Trophoblast cell (in vitro differentiated cells and primary cell): ENCODE results near the gene INPP5D.

Experiments used
- DNase-seq, 2 donors: peaks; one replicate each; pipeline ENCODE4 v3.0.0-alpha.2; 2016
- H2AFZ ChIP-seq: 2 replicates; pipeline ENCODE4 v1.6.1; 2013; ENCODE audit warnings: low read length, moderate library complexity, mild to moderate bottlenecking; ENCODE audit not compliant: insufficient read depth, poor library complexity
- H2AK5ac ChIP-seq: 2 replicates; pipeline ENCODE4 v1.6.1; 2013; ENCODE audit warnings: mild to moderate bottlenecking, low read length
- H2BK120ac ChIP-seq: 2 replicates; pipeline ENCODE4 v1.6.1; 2013; ENCODE audit warnings: low read length, mild to moderate bottlenecking, moderate library complexity; ENCODE audit not compliant: insufficient read depth, poor library complexity
- H2BK12ac ChIP-seq: 2 replicates; pipeline ENCODE4 v1.6.1; 2013; ENCODE audit warnings: mild to moderate bottlenecking, low read length, moderate library complexity
- H2BK5ac ChIP-seq: 2 replicates; pipeline ENCODE4 v1.6.1; 2013; ENCODE audit warnings: low read length, low read depth, moderate library complexity, mild to moderate bottlenecking; ENCODE audit not compliant: poor library complexity
- H3K14ac ChIP-seq: 2 replicates; pipeline ENCODE4 v1.6.1; 2013; ENCODE audit warnings: mild to moderate bottlenecking, low read length
- H3K18ac ChIP-seq: 2 replicates; pipeline ENCODE4 v1.6.1; 2013; ENCODE audit warnings: mild to moderate bottlenecking, low read length
- H3K23ac ChIP-seq: 2 replicates; pipeline ENCODE4 v1.6.1; 2013; ENCODE audit warnings: low read length
- H3K27ac ChIP-seq: 2 replicates; pipeline ENCODE4 v1.5.1; 2013; ENCODE audit warnings: low read depth, mild to moderate bottlenecking, inconsistent platforms, low read length, moderate library complexity
- H3K27me3 ChIP-seq: 2 replicates; pipeline ENCODE4 v1.6.1; 2013; ENCODE audit warnings: inconsistent platforms, mild to moderate bottlenecking, low read length, moderate library complexity; ENCODE audit not compliant: insufficient read depth
- H3K36me3 ChIP-seq, 2 experiments: 1 replicate in 1 of 2; 2 replicates in 1 of 2; pipeline ENCODE4 v1.6.1; 2013; ENCODE audit warnings: low read length in 2 of 2, mild to moderate bottlenecking in 2 of 2, moderate library complexity in 1 of 2; ENCODE audit not compliant: insufficient read depth in 2 of 2, control insufficient read depth in 1 of 2
- H3K4ac ChIP-seq: 2 replicates; pipeline ENCODE4 v1.6.1; 2013; ENCODE audit warnings: low read depth, mild to moderate bottlenecking, low read length, moderate library complexity
- H3K4me1 ChIP-seq, 2 experiments: 1 replicate in 1 of 2; 2 replicates in 1 of 2; pipeline ENCODE4 v1.6.1; 2013; ENCODE audit warnings: low read length in 2 of 2, mild to moderate bottlenecking in 2 of 2, moderate library complexity in 1 of 2; ENCODE audit not compliant: insufficient read depth in 2 of 2, control insufficient read depth in 1 of 2
- H3K4me2 ChIP-seq: 2 replicates; pipeline ENCODE4 v1.6.1; 2013; ENCODE audit warnings: inconsistent platforms, mild to moderate bottlenecking, low read length, moderate library complexity
- H3K4me3 ChIP-seq: 2 replicates; pipeline ENCODE4 v1.5.1; 2013; ENCODE audit warnings: mild to moderate bottlenecking, low read depth, low read length, inconsistent platforms
- H3K79me1 ChIP-seq: one replicate; pipeline ENCODE4 v1.6.1; 2013; ENCODE audit warnings: low read length
- H3K79me2 ChIP-seq: 2 replicates; pipeline ENCODE4 v1.6.1; 2013; ENCODE audit warnings: low read length, mild to moderate bottlenecking; ENCODE audit not compliant: control insufficient read depth, insufficient read depth, poor library complexity
- H3K9ac ChIP-seq: 2 replicates; pipeline ENCODE4 v1.6.1; 2013; ENCODE audit warnings: mild to moderate bottlenecking, low read length
- H3K9me3 ChIP-seq: 2 replicates; pipeline ENCODE4 v1.6.1; 2013; ENCODE audit warnings: low read depth, mild to moderate bottlenecking, control low read depth, inconsistent platforms, low read length; ENCODE audit not compliant: insufficient read depth
- H4K12ac ChIP-seq: 2 replicates; pipeline ENCODE4 v1.6.1; 2013; ENCODE audit warnings: low read depth, mild to moderate bottlenecking, low read length, moderate library complexity
- H4K8ac ChIP-seq: 2 replicates; pipeline ENCODE4 v1.6.1; 2013; ENCODE audit warnings: low read depth, mild to moderate bottlenecking, low read length, moderate library complexity
- H4K91ac ChIP-seq: one replicate; pipeline ENCODE4 v1.6.1; 2013; ENCODE audit warnings: low read depth, mild to moderate bottlenecking, low read length, moderate library complexity
- WGBS: extraction: QIAGEN DNeasy Blood & Tissue Kit; methylation state at CpG from one replicate; pipeline ENCODE4 v1.1.7; 2013; ENCODE audit warnings: missing lambda C conversion rate; ENCODE audit not compliant: insufficient read length, insufficient coverage; ENCODE audit errors: extremely low coverage; 5-methylcytosine and 5-hydroxymethylcytosine counted together

Gene INPP5D

DNA sequence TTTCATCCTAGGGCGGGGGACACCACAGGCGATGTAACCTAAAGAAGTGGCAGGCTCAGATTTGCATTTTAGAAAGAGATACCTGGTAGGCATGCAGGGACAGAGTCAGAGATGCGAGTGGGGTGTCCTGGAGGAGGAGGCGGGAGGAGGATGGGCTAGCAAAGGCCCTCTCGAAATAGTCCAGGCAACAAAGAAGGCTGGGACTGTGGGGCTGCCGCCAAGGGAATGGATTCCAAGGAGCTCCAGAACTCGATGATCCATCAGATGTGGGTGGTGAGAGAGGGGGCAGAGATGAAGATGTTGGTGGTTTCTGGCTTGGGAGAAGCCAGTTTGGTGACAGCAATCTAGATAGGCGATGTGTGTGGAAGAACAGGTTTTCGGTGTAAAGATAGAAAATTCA, 12.5 kb upstream of the INPP5D start:
- DNase-seq, result no peak

DNA sequence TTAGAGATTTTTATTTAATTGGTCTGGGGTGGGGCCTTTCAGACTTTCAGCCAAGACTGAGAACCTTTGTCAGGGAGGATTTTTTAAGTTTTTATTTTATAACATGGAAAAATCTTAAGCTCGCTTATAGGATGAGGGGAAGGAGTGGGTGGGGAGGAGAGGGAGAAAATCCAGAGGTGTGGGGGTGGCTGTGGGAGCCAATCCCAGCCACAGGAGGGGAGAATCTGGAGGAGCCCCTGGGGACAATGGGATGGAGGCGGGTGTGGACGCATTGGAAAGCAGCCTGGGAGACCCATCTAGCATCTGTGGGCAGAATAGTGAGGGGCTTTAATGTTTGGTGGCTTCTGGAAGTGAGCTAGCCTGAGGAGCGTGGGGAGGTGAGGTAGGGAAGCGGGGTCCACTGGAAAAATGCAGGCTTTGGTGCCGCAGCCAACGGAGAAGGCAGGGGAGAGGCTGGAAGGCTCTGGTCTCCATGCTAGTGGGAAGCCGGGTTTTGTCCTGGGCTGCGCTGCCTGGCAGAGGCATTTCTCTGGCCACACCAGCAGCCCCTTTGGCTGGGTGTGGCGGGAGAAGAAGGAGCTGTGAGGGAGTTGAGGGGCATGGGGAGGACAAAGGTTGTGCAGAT, 11.5 kb upstream of the INPP5D start:
- no peak overlapping the region for H3K4ac ChIP-seq
- no peak overlapping the region for H2BK120ac ChIP-seq
- no peak overlapping the region for H3K18ac ChIP-seq
- no peak overlapping the region for H2AK5ac ChIP-seq
- no peaks in the 10 kb centered on the region for H3K27me3 ChIP-seq
- H3K36me3 ChIP-seq, result no peaks in the 10 kb centered on the region
- H4K8ac ChIP-seq, result no peak overlapping the region
- no peak overlapping the region for H3K9ac ChIP-seq
- no peaks in the 10 kb centered on the region for H3K79me1 ChIP-seq
- H4K91ac ChIP-seq, result no peak overlapping the region
- DNase-seq, result no peak
- no peak overlapping the region for H3K4me3 ChIP-seq
- H2BK5ac ChIP-seq, result no peak overlapping the region
- H2BK12ac ChIP-seq, result no peak overlapping the region
- no peak overlapping the region for H4K12ac ChIP-seq
- no peak overlapping the region for H3K23ac ChIP-seq
- no peaks in the 10 kb centered on the region for H3K9me3 ChIP-seq
- H3K27ac ChIP-seq, result no peak overlapping the region
- H3K4me2 ChIP-seq, result no peak overlapping the region
- H3K79me2 ChIP-seq, result no peaks in the 10 kb centered on the region
- H3K14ac ChIP-seq, result no peak overlapping the region
- no CpG with 5 or more reads among the region's 10 CpGs for WGBS
- H3K4me1 ChIP-seq, result peaks cover 0 to 6% of the 10 kb centered on the region in 2 experiments
- no peak overlapping the region for H2AFZ ChIP-seq

More for the DNA sequence above, 12.5 kb upstream of the INPP5D start:
- WGBS, result no CpG with 5 or more reads among the region's 9 CpGs
- no peaks in the 10 kb centered on the region for H3K36me3 ChIP-seq
- no peak overlapping the region for H3K4ac ChIP-seq
- no peak overlapping the region for H3K23ac ChIP-seq
- H3K27ac ChIP-seq, result no peak overlapping the region
- no peak overlapping the region for H4K12ac ChIP-seq
- H2AFZ ChIP-seq, result no peak overlapping the region
- H3K4me1 ChIP-seq, result peaks cover 0 to 6% of the 10 kb centered on the region in 2 experiments
- H3K4me2 ChIP-seq, result no peak overlapping the region
- H2BK5ac ChIP-seq, result no peak overlapping the region
- H3K14ac ChIP-seq, result no peak overlapping the region
- no peak overlapping the region for H2BK120ac ChIP-seq
- H3K79me2 ChIP-seq, result no peaks in the 10 kb centered on the region
- H4K91ac ChIP-seq, result no peak overlapping the region
- no peaks in the 10 kb centered on the region for H3K9me3 ChIP-seq
- H3K27me3 ChIP-seq, result no peaks in the 10 kb centered on the region
- H3K18ac ChIP-seq, result no peak overlapping the region
- no peak overlapping the region for H2AK5ac ChIP-seq
- H3K9ac ChIP-seq, result no peak overlapping the region
- no peak overlapping the region for H3K4me3 ChIP-seq
- H3K79me1 ChIP-seq, result no peaks in the 10 kb centered on the region
- no peak overlapping the region for H4K8ac ChIP-seq
- H2BK12ac ChIP-seq, result no peak overlapping the region

DNA sequence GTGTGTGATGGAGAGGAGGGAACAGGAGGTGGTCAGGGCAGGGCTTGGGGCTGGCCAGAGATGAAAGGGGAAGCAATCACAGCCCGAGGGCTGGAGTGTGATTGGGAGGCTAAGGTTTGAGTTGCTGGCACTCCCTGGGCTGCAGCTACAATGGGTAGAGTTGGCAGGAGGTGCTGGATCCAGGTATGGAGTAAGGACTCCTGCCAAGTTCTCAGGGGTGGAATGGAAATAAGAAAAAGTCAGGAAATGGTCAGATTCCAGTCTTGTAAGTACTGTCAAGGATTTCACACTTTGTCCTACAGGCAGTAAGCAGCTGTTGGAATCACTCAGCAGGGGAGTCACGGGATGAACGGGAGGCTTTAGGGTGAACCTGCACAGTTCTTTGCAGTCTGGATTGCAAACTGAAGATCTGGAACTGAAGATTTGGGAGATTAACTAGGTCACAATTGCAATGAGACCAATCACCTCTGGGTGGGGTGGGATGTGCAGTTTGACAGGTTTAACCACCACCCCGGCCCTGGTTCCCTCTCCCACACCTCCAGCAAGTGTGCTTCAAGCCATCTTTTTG, 10.9 kb upstream of the INPP5D start:
- no CpG with 5 or more reads among the region's 4 CpGs for WGBS

DNA sequence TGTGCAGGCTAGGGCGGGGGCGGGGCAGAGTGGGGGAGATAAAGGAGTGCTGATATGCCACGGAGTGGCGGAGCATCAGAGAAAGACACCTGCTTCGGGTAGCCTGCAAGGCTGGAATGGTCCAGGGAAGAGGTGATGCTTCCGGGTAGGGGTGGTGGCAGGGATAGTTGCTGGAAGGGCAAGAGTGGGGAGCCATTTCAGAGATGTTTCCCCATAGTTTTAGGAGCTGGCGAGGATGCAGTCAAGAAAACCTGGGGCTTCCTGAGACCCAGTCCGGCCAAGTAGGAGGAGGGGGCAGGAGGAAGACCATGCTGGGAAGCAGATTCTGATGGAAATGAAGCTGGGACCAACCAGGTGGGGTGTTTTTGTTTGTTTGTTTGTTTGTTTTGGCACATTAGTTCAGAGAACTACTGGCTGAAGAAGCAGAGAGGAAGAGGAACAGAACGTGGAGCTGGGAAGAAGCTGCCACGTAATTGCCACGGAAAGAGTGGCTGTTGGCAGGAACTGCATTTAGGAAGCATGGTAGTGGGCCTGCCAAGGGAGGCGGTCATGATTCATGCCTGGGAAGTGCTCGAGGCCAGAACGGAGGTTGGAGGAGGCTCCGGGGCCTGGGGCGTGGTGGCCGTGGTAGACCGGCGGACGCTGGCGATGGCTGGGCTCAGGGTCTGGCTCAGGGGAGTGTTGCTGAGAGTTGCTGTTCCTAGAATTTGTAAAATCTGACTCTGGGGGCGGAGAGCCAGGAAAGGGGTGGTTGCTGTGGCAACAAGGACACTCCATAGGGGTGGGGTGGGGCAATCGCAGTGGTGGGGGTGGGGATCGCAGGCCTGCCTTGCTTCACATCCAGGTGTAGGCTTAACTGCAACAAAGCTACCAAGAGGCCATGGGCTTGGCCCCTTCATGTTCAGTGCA, 8.6 kb upstream of the INPP5D start:
- Histone ChIP-seq H3K9ac (no peak overlapping the region), H3K4me2 (no peak overlapping the region), H4K91ac (no peak overlapping the region), H2AFZ (no peak overlapping the region), H2BK12ac (no peak overlapping the region), H3K27me3 (no peaks in the 10 kb centered on the region), H2BK120ac (no peak overlapping the region), H3K4ac (no peak overlapping the region), H3K79me2 (no peaks in the 10 kb centered on the region), H3K79me1 (no peaks in the 10 kb centered on the region), H3K18ac (no peak overlapping the region), H3K9me3 (no peaks in the 10 kb centered on the region), H3K14ac (no peak overlapping the region), H2BK5ac (no peak overlapping the region), H4K12ac (no peak overlapping the region), H3K4me3 (no peak overlapping the region), H4K8ac (no peak overlapping the region), H3K27ac (no peak overlapping the region), H3K23ac (no peak overlapping the region), H3K36me3 (no peaks in the 10 kb centered on the region), H3K4me1 (peaks cover 0 to 6% of the 10 kb centered on the region in 2 experiments), H2AK5ac (no peak overlapping the region)
- DNase-seq, result peak; percentile 70 to 71
- WGBS, result no CpG with 5 or more reads among the region's 24 CpGs

More for the DNA sequence above, 10.9 kb upstream of the INPP5D start:
- no peak overlapping the region for H3K4me3 ChIP-seq
- peaks cover 0 to 6% of the 10 kb centered on the region in 2 experiments for H3K4me1 ChIP-seq
- H3K9ac ChIP-seq, result no peak overlapping the region
- H3K23ac ChIP-seq, result no peak overlapping the region
- H2BK120ac ChIP-seq, result no peak overlapping the region
- no peaks in the 10 kb centered on the region for H3K9me3 ChIP-seq
- H3K18ac ChIP-seq, result no peak overlapping the region
- H2BK5ac ChIP-seq, result no peak overlapping the region
- H2BK12ac ChIP-seq, result no peak overlapping the region
- DNase-seq, result peak in 1 of 2 donors; percentile 30
- H3K36me3 ChIP-seq, result no peaks in the 10 kb centered on the region
- no peaks in the 10 kb centered on the region for H3K79me2 ChIP-seq
- no peaks in the 10 kb centered on the region for H3K79me1 ChIP-seq
- no peak overlapping the region for H2AFZ ChIP-seq
- H4K12ac ChIP-seq, result no peak overlapping the region
- no peak overlapping the region for H2AK5ac ChIP-seq
- no peaks in the 10 kb centered on the region for H3K27me3 ChIP-seq
- no peak overlapping the region for H3K14ac ChIP-seq
- no peak overlapping the region for H4K91ac ChIP-seq
- H3K27ac ChIP-seq, result no peak overlapping the region
- H3K4ac ChIP-seq, result no peak overlapping the region
- H4K8ac ChIP-seq, result no peak overlapping the region
- H3K4me2 ChIP-seq, result no peak overlapping the region
